ENCODE data around the gene MTIF3.

DNA sequence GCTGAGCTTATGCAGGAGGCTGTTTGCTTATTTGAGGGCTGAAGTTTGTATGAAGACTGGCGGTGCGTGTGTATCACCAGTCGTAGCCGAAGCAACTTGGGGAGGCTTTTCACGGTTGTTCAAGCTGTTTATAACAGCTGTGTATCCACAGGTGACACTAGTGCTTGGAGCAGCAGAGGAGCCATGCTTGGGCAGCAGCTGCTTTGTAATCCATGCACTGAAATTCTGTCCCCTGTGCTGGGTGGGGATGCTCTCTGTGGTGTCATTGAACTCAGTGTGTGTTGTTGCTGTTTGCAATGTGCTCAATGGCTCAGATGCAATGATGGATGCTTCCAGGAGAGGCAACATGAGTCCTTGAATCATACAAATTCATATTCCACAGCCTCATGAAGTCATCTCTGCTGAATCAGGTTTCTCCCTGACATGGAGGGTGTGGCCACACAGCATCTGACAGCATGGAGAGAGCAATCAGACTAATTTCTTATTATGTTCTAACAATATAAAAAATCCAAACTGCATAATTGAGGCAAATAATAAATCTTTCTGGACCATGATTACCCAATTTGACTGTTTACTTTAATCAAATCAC is 44.7 kb downstream of the MTIF3 start:
- TF ChIP-seq CTCF (IDR thresholded peaks at IDR 0.05) (no peak), EP300 (IDR thresholded peaks at IDR 0.05) (no peak)

All from ovary (tissue), 3 donors.